NOMO-1 treated with DMSO at 0.1 percent for 48 hours (cell line): ENCODE data around the gene USP16.
"Not testable (repeated sequence)": the region's sequence is repeated elsewhere in the genome, so short reads cannot be mapped to it uniquely, and the experiment has no call there.

ENCODE experiments used
- DNase-seq: peaks from one replicate; lab custom pipeline; 2025; ENCODE audit not compliant: unreplicated experiment; lab: John Stamatoyannopoulos, UW

Gene USP16

DNA sequence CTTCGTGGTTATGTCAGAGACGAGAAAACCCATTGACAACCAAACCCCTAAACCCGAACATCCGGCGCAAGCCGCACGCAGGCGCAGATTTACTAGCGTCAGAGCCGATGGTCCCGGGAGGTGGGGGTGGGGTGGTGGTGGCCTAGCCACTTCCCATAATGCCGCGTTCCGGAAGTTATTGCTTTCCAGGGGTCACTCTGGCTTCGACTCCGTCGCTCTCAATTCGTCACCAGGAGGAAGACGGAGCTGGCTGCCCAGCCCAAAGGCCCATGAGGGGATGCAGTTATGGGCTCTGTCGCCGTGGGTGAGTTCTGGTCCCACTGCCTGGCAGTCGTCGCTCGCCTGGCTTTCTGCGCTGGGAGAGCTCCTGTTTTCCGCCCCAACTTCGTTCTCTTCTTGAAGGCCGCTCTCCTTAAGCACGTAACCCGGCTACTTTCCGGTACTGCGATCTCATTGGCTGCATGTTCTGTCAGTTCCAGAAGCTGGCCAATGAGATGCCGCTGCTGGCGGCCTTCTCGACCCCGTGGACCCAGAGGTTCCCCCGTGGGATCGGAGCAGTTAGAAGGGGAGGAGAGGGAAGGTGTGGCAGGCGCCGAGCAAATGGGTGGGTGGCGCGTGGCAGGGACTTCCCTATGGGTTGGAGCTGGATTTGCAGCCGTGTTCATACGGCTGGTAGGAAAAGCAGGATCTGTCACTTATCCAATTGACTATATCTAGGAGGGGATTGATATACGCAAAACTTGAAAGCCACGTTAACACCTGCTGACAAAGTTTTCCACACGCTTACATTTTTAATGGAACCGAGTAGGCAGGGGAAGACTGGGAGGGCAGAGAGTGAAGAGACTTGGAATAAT is at the start of gene USP16:
TSS of gene USP16 (plus strand) at position 195 of the 854 bp plus-strand sequence. CDS start 3,246 bp downstream, outside the sequence.
- peak; percentile 97 for DNase-seq

DNA sequence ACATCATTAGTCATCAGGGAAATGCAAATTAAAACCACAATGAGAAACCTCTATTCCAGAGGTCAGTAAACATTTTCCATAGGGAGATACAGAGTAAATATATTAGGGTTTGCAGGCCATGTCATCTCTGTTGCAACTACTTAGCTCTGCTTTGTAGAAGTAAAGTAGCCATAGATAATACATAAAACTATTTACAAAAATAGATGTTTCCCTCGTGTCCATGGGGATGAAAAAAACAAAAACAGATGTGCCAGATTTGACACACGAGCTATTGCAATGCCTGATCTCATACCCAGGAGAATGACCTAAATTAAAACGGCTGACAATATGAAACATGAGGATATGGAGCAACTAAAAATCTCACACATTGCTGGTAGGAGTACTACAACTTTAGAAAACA is 49.1 kb upstream of the USP16 start:
- no peak for DNase-seq

DNA sequence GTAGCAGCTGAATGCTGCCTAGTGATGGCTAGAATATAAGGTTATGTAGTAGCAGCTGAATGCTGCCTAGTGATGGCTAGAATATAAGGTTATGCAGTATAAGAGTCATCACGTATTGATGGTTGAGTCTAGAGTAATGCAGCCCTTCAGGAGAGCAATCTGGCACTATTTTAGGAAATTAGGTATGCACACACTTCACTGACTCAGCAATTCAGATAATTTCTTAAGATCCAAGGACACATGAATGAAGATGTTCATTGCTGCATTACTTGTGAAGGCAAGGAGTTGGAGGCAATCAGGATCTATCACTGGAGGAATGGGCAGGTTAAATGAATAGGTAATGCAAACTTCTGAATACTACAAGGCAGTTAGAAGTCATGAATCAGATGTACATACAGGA is 45.4 kb upstream of the USP16 start:
- no peak for DNase-seq

DNA sequence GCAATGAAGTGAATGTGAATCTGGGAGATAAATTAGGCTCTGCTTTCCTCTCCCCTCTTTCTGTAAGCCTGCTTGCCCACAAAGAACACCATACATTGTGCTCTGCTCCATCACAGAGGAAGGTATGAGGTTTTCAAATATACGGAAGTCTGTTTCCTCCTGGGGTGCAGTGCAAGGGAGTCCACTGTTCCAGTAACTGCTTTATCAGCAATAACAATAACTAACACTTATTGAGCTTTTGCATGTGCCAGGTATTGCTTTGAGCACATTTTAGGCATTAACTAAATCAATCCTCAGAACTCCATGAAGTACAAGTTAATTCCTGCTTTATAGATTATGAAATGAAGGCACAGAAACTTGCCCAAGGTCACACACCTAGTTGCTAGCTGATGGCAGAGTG is 41.8 kb upstream of the USP16 start:
- no peak for DNase-seq

DNA sequence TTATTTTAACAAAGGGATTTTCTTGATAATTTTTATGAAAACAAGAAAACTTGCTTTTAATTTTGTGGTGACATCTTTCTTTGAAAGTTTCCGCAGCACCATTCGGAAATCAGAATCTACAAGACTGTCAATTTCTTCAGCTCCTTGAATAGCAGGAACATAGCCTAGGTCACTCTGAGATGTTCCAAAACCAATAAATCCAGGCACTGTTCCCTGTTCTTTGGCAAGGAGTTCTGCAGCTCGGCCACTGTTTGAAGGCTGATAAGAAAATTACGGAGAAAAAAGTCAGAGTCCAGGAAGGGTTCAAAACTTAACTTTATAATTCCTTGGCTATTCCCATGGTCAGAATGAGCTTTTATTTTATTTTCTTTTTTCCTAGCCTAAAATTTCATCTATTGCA is 37.8 kb upstream of the USP16 start:
- DNase-seq = no peak

DNA sequence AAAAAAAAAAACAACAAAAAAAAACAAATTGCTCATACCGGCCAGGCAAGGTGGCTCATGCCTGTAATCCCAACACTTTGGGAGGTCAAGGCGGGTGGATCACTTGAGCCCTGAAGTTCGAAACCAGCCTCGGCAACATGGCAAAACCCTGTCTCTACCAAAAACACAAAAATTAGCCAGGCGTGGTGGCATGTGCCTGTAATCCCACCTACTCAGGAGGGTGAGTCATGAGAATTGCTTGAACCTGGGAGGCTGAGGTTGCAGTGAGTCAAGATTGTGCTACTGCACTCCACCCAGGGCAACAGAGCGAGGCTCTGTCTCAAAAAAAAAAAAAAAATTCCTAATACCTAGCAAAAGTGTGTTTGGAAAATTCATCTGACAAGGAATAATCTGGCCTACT is 36.3 kb upstream of the USP16 start:
- DNase-seq = not testable (repeated sequence)

DNA sequence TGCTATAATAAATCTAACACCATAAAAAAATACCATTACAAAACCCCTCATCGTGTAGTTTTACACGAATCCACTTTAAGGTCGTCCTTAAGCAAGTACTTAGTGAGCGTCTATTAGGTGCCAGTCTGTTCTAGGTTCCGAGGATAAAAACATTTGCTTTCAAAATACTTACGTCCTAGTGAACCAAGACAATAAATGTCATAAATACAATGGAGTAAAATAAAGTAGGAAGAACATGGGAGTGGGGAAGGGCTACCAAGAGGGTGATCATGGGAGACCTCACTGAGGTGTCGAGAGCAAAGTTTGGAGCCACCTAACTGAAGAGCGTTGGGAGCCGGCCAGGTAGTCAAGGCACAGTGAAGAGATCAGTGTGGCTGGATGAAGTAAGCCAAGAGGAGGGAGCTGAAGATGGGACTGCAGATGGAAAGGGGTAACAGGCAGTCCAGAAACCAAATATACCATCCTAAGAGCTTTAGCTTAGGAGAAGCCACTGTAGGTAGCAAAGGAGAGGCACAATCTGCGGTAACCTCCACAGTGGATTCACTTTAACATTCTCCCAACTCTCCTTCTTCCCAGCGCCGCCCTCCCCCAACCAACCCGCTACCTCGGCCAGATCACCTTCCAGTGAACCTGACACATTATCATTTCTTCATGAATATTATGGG is 32.5 kb upstream of the USP16 start:
- peak; percentile 21 for DNase-seq

DNA sequence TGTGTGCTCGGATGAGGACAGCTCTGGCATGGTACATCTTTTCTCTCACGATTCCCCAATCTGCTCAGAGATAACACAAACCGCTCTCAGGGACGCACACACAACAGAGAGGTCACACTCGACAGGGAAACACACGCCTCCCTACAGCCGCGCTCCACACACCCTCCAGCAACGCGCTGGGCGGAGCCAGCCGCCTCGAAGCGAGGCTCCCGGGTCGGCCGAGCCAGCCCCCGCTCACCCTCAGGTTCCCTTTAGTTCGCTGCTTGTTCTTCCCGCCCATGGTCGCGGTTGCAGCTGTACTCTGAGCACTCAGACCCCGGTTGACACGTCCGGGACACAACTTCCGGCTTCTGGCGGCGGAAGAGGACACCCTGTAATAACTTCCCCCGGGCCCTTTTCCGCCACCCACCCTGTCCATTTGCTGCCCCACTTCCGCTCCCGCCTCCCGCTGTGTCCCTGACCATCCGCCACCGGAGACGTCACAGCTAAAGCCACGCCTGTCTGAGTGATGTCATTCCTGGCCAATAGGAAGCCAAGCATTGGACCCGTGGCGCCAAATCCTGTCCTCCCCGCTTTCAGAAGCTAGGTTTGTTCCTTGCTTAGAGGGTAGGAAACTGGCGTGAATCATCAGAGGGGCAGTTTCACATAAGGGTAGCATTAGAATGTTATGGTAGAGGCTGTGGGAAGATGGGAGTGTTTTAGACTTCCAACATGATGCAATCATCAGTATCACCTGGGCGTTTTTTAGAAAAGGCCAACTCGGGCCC is 31.8 kb upstream of the USP16 start, which contains the start of gene LTN1:
TSS of gene LTN1 (minus strand) at position 352 of the 767 bp plus-strand sequence. CDS start at position 280, 72 bp downstream.
- peak; percentile 99 for DNase-seq

DNA sequence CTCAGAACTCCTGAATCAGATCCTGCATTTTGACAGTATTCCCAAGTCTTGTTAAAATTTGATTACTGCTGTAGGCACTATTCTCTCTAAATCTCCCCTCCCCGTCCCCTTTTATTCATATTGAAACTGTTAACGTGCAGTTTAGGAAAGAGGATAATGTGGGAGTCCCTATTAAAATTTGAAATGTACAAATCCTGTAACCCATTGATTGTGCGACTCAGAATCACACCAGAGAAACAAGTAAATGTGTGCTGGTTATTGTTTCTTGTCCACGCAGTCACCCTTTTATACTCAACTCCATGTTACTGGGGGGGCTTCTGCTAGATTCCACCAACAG is 31.2 kb upstream of the USP16 start:
- DNase-seq = no peak

DNA sequence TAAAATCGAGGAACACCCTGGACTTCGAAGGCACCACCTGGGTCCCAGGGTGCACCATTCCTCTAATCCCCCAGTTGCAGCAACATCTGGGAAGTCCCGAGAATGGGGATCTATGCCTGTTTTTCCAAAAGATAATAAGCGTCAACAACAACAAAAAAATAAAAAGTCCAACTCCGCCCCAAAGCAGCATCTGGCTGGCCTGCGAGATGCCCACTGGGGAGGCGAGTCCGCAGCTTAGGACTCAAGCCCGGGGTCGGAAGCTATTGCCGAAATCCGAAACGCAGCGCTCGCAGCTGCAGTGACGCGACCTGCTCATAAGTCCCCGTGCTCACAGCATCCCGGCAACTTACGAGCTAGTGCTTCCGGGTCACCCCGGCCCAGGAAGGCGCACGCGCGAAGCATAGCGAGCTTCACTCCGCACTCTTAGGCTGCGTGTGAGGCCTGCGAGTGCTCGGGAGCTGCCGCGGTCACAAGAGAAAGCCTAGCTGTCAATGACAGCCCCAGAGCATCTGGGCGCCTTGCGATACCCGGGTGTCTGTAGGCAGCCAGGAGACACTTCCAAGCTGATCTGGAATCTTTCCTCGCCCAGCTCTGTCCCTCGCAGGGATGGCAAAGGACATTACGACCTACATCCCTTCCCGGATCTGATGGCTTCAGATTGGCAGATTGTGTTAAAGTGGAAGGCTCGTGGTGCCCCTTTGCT is 21.9 kb upstream of the USP16 start:
- DNase-seq = peak; percentile 93

DNA sequence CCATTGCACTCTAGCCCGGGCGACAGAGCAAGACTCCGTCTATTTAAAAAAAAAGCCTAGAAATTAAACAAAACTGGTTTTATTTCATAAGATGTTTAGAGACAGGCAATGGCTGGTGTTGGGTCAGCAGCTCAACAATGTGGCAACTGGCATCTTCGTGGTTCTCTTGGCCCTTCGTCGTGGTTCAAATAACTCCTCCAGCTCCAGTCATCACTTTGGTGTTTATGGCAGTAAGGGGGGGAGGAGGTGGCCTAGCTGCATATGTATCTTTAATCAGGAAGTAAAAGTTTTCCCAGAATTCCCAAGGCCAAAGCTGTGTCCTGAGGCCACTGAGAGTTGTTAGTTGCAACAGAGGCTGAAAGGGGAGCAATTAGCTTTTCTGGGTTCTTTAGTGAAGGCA is 18.8 kb upstream of the USP16 start:
- no peak for DNase-seq

DNA sequence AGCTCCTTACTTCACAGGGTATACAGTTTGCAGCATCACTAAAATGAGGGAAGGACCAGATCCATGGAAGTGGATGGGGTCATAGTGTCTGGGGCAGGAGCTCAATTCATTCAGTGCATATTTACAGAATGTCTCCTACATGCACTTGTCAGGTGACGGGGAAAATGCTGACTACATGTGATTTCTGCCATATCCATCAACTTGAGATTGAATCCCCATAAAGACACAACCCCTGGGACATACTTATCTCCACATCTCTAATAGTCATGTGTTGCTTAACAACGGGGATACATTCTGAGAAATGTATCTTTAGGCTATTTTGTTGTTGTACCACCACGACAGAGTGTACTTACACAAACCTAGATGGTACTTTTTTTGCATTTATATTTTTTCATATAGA is 17.3 kb upstream of the USP16 start:
- no peak for DNase-seq

DNA sequence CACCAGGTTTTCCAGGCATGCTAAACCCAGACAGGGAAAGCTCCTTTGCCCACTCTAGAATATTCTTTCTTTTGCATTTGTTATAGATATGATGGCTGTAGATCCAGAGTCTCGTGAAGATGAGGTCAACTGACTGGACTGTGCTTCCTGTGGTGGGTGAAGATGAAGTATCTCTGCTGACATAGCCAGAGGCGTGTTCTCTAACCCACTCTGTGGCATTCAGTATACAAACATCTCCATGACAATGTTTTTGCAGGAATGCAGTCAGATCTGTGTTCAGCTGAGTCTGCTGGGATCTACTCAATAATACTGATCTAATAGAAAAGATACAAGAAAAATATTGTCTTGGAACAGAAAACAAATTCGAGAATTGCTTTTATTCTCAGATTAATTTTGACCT is 16.7 kb upstream of the USP16 start:
- no peak for DNase-seq

DNA sequence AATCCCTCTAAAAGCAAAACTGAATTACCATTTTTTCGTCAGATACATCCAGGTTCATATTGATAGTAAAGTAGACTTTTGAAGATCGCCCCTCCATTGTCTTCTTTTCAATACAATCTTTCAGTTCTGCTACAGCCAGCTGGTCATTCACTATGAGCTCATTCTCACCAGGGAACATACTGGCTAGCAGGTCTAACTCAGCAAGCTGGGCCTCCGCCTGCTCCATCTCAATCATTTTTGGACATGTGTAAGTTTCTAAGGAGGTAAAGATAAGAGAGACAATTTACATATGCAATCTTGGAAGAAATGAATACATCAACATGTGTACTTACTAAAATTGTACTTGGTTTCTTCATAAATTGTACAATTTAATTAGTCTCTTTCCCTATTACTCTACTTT is 16.1 kb upstream of the USP16 start:
- no peak for DNase-seq

DNA sequence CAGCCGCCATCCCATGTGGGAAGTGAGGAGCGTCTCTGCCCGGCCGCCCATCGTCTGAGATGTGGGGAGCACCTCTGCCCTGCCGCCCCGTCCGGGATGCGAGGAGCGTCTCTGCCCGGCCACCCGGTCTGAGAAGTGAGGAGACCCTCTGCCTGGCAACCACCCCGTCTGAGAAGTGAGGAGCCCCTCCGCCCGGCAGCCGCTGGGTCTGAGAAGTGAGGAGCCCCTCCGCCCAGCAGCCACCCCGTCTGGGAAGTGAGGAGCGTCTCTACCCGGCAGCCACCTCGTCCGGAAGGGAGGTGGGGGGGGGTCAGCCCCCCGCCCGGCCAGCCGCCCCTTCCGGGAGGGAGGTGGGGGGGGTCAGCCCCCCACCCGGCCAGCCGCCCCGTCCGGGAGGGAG is 13.2 kb upstream of the USP16 start:
- not testable (repeated sequence) for DNase-seq

DNA sequence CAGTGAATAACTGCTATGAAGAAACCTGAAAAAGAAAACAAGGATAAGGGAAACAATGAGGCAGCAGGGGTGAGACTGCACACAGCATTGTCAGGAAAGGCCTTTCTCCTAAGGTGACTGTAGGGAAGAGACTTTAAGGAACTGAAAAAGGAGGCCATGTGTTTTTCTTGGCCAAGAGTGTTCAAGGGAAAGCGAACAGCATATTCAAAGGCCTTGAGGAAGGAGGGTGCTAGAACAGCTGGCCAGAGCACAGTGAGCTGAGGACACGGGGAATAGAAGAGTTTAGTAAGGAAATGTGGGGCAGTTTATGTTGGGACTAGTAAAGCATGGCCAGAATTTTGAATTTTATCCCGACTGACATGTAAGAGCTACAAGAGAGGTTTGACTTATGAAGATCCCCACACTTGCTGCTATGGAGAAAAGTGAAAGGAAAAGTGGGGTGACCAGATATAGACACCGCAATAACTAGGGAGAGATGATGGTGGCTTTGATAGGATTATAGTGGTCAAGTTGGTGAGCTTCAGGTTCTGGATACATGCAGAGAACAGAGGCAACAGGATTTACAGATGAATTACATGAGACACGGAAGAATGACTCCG is 6.7 kb upstream of the USP16 start:
- peak; percentile 42 for DNase-seq

DNA sequence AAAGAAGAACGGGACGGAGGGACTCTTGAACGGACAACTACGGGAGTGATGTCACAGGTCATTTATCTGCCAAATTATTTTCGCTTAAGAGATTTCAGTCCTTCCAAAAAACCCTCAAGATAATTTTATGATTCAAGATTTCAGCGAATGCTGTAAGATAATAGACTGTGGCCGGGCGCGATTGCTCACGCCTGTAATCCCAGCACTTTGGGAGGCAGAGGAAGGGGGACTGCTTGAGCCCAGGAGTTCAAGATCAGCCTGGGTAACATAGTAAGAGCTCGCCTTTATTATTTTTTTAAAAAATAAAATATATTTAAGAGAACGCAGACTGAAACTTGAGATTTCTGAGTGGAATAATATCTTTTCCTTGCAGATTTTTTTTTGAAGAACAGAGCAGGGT is 5.9 kb upstream of the USP16 start:
- DNase-seq = no peak

DNA sequence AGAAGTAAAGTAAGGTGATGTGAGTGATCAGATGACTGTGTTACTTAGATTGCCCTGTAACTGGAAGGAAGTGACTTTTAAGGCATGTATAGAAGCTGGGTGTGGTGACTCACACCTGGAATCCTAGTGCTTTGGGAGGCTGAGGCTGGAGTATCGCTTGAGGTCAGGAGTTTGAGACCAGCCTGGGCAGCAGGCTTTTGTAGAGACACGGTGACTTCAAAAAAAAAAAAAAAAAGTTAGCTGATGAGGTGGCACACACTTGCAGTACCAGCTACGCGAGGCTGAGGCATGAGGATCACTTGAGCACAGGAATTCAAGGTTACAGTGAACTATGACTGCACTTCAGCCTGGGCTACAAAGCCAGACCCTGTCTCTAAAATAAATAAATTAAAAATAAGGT is 2.3 kb upstream of the USP16 start:
- DNase-seq = no peak

DNA sequence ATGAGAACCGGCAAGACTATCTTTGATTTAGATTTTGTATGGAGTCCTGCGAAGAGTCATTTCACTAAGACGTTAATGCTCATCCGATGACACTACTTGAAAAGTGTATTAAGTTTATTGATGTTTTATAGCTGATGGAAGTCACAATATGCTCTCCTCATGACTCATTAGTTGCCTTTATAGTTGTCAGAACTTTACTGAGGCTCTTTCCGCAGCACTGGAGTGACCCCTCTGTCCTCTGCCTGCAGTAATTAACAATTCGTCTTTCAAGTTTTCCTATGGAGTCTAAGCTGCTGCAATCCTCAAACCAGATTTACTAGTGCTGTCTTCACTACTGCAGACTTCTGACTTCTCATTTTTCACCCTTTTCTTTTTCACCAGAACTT is 853 bp downstream of the USP16 start:
- DNase-seq = no peak

DNA sequence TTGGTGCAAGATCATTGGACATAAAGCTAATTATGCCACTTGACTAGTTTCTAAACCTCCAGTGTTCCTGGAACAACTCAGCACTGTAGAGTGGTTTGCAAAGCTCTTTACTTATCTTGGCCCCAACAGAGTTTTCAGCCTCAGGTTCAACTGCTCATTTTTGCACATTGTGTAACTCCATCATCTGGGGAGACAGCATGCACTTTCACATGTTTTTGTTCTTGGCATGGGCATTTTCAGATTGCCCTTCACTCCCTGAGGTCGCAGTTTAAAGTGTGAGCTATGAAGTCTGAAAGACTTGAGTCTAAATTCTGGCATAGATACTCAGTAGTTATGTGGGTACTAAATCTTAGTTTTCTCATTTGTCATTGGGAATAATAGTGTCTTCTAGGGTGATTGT is 5.1 kb downstream of the USP16 start:
- no peak for DNase-seq

DNA sequence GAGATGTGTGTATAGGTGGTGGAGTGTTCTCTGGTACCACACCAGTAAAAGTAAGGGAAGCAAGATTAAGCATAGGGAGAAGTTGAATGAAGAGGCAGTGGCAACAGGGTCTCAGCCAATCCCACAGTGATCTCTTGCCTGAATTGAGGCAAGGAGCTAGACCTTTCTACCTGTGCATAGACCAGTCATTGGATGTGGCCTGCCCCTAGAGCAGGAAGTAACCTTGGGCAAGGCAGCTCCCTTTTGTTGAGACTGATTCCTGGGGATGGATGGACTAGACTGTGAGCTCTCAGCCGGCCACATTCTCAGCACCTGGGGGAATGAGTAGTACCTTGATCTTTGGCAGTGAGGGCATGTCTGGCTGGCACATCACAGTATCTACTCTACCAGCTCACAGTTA is 6.4 kb downstream of the USP16 start:
- DNase-seq = no peak
